Stimulated activated CD4-positive, alpha-beta T cell treated with anti-CD3 and anti-CD28 coated beads, Interleukin-15, amount 100 ng/mL, for 24 hours (primary cell): ENCODE data around the gene NRCAM.
A peak's percentile ranks its signal among the peaks of the same experiment; 100 is the strongest.

Experiments
- DNase-seq: peaks from one replicate; pipeline ENCODE4 v3.0.0-alpha.2; 2020

NRCAM gene

GRCh38 chr7:108423089-108423989, 32.9 kb downstream of the NRCAM start:
- no peak for DNase-seq

- DNase-seq: no peak
Measured at GRCh38 chr7:108421720-108422331, 34.4 kb downstream of the NRCAM start.

GRCh38 chr7:108419961-108420908, 36.0 kb downstream of the NRCAM start:
- DNase-seq: no peak

DNA sequence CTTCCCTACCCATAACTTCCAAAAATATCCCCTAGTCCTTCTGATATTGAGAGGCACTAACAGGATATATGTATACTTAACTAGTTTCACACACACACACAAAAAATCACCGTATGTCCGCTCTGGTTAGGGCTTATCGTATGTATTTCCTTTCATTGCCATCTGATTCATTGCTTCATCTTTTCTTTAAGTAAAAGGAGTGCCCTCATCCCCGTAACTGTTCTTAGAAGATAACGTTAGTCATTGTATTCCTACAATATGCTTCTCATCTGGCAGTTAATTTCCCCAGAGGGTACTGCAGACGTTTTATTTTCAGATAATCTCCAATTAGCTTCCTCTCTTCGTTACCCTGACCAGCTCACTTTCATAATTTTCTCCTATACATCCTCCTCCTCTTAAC, 37.3 kb downstream of the NRCAM start:
- DNase-seq: no peak

GRCh38 chr7:108417926-108418325, 38.3 kb downstream of the NRCAM start:
- DNase-seq: no peak

GRCh38 chr7:108417144-108417543, 39.1 kb downstream of the NRCAM start:
- DNase-seq: no peak

DNA sequence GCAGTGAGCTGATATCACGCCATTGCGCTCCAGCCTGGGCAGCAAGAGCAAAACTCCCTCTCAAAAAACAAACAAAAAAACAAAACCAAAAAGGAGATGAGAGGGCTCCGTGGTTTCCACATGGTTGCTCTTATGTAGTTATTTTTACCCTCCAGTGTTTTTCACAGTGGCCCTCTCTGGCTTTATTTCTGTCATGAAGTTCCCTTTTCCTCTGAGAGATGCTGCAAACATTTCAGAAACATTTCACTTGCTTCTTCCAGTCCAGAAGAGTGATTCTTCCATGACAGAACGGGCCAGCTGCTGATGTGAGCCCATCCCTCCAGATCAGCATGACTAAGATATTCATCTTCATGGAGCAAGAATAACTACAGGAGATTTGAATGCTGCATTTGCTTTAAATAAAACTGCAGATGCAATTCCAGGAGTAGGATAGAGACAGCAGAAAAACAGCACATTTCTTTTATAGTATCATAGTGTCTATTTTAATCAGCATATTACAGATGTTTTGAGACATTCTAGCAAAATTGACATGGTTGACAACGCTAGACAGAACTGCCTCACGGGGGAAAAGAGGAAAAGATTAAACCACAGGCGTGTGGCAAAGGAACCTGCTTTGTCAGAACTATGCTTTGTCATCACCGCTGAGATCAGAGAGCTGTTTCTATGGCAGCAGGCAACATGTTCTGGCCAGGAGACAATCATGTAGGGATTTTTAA, 40.3 kb downstream of the NRCAM start:
- DNase-seq: peak; percentile 29

GRCh38 chr7:108415084-108415483, 41.2 kb downstream of the NRCAM start:
- DNase-seq: no peak

DNA sequence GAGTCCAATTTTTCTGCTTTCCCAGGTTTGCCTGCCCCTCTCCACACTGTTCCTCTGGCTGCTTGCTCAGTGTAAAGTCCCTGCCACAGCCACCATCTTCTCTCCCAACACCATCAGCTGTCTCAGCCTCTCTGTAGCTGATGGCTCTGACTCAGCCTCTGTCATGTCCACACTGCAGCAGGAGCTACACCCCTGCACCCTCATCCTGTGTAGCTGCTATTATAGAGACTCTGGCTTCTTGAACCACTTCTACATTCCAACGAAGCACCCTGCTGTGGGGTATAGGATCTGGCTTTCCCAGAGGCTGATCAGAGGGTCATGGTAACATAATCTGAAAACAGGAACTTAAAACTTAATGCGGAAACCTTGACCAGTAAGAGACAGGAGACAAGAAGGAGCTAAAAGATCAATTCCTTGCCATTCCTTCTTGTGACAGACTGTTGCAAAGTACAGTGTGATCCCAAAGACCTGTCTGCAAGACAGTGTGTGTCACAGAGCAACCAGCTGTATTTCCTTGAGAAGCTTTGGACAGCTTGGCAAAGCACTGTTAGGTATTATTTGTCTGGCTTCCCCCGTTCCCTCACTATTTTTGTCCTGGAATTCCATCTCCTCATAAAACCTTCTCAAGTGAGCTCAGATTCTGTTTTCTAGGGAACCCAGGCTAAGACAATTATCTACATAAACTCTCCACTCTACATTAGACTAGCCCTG, 42.3 kb downstream of the NRCAM start:
- no peak for DNase-seq

DNA sequence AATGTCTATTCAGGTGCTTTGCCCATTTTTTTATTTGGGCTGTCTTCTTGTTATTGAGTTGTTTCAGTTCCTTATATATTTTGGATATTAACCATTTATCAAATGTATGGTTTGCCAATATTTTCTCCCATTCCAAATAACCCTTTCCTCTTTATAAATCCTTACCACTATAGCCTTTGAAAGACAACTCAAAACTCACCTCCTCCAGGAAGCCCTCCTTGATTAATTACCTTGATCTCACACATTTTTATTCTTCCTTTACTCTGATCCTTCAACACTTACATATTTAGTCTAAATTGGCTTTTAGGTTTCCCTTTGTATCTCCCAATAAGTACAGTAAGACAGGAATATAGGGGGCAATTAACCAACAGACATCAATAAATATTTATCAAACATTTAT, 42.9 kb downstream of the NRCAM start:
- DNase-seq: no peak

- no peak for DNase-seq
Measured at GRCh38 chr7:108409146-108409545, 47.1 kb downstream of the NRCAM start.

DNA sequence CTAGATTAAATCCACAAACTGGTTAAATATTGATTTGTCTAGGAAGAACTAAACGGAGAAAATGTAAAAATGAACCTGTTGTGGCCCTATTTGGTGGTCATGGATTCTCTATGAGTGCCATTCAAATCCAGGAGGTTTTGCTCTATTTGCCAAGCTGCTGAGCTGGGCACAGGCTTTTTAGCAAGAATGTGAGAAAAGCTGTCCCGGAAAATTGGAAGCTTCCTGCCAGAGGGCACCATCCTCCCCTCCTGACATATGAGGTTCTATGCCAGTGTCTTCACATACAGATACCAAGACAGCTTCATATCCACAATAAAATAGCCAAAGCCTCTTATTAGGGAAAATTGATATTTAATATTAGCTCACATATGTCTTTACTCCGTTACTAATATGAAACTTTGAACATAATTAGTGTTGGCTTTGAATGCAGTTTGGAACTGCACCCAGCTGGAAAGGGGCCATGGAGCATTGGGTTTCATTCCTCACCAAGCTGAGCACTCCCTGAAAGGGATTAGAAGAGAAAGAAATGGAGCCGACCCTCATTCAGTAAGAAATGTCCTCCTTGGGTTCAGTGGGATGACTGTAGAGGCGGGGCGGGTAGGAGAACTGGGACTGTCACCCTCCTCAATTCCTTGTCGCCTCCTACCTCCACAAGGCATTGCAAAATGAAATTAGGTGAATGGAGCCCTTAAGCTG, 47.8 kb downstream of the NRCAM start:
- no peak for DNase-seq

DNA sequence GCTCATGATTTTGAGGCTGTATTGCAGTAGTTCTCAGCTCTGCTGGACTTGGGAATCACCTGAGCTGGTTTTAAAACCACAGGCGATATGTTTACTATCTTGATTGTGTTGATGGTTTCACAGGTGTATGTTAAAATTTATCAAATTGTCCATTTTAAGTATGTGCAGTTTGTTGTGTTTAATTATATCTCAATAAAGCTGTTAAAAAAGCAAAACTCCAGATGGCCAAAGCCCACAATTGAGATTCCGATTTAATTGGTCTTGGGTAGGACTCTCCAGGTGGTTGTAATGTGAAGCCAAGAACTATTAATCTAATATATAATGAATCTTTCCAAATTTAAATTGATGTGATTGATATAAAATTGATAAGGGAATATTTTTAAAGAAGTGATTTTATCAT, 48.6 kb downstream of the NRCAM start:
- DNase-seq: no peak

DNA sequence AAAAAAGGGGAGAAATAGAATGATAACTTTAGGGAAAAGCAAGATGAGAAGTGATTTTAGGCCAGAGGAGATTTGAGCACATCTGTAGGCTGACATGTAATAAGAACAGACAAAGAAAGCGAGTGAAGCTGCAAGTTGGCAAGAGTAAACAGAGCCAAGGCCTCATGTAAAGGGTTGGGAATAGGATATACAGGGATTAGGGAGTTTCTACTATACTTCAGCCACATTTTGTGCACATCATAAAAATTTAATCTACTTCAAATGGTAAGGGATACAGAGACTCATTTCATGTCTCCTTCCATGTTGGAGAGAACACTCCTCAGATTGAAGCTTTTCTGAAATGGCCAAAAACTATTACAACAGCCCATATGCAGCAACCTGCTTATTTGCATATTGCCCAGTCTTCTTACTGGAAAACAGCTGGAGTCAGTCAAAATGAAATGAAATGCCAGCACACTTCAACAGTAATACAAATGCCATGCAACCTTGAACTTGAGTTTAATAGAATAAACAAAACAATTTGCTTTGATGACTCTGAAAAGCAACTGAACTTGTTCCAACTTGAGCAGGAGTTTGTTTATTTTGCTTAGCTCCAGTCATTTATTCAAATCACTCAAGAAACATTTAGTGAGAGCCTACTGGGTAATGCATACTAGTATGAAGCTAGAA, 49.9 kb downstream of the NRCAM start:
- DNase-seq: no peak

DNA sequence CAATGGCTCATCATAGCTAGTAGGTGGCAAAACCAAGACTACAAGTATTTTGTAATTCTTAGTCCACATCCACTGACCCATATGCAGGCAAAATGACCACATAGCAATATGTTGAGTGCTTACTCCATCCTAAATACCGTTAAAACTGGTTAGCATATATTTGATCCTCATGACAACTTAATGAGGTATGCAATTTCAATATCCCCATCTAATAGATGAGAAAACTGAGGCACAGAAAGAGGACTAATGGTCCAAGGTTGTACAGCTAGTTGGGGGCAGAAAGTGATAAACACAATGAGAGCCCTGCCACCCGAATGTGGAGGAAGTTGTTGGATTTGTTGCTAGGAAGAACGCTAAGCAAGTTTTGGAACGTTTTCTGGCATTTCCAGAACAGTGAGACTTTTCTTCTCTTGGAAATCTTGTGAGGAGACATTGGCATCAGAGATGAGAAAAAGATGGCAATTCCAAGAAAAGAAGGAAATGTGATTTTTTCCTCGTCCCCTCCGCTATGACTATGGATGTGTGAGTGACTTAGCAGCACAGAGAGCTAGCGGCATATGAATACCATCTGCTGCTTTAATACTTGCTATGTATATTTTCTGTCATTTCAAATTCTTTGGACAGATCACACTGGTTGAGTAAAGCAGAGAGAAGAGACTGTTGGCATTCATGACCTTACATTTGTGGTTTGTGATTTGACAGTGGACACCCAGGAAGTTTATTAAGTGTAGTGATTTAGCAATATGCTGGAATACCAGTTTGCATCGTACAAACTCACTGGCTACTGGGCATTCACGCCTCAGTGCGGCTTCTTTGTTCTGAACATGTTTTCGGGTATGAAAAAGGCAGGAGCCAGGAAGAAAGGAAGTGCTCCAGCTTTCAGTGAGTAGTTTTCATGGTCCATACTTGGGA, 51.5 kb downstream of the NRCAM start:
- DNase-seq: no peak

- DNase-seq: no peak
Measured at GRCh38 chr7:108403597-108404217, 52.5 kb downstream of the NRCAM start.

DNA sequence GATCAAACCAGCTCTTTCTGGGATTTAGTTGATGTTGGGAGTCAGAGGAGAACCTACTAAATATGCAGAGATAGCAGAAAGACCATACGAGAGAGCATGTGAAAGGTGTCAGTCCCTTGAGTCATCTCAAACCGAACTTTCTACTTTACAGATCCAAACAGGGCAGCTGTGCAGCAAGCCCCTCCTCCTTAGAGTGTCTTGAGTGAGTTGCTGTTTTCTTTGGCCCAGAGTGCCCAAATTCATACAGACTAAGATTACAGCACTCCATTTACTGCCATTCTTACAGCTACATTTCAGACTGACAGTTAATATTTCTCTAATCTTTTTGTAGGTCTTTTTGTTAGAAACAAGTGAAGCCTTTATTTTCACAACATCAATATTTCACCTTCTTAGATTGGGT, 53.4 kb downstream of the NRCAM start:
- DNase-seq: no peak

GRCh38 chr7:108396080-108396479, 60.2 kb downstream of the NRCAM start:
- no peak for DNase-seq

- DNase-seq: no peak
Measured at GRCh38 chr7:108395426-108395825, 60.8 kb downstream of the NRCAM start.
